SKM-1 treated with dmso at 0.1 percent for 144 hours (cell line): ENCODE data around the gene COQ8B.
"Not testable (repeated sequence)": the region's sequence is repeated elsewhere in the genome, so short reads cannot be mapped to it uniquely, and the experiment has no call there.

Source experiments
- DNase-seq: peaks from one replicate; lab custom pipeline; 2025; ENCODE audit not compliant: unreplicated experiment; lab: John Stamatoyannopoulos, UW

The COQ8B gene

DNA sequence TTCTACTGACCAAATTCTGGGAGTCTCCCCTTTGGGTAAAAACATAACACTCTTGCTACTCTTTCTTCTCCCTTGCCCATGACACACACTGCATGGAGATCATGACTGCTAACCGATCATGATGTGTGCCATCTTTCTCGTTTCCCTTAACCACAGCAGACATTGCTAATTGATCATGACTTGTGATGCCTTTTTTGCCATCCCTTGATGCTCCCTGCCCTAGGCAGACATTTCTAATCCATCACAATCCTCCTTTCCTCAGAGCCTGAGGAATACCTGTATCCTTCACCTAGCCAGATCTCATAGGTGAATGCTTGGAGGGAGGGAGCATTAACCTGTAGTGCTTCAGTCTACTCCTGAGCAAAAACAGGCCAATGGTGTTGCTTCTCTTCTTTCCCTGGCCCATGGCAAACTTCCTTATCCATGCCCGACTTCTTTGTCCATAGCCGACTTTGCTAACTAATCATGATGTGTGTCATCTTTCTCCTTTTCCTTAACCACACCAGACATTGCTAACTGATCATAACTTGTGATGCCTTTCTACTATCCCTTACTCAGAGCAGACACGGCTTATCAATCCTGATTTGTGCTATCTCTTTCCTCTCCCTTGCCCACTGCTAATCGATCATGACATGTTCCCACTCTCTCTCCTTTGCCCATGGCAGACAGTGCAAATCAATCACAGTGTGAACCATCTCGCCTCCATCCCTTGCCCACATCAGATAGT, 44.0 kb downstream of the COQ8B start:
- no peak for DNase-seq

DNA sequence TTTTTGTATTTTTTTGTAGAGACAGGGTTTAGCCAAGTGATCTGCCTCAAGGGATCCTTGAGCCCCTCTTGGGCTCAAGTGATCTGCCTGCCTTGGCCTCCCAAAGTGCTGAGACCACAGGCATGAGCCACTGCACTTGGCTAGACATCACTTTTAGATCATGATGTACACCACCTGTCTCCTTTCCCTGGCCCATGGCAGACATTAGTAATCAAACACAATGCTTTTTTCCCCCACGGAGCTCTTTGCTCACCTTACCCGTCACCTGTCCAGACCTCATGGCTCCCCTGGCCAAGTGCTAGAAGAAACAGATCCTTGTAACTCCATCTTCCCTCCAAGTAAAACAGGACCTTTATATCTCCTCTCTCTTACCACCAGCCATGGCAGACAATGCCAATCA, 44.6 kb downstream of the COQ8B start:
- no peak for DNase-seq

DNA sequence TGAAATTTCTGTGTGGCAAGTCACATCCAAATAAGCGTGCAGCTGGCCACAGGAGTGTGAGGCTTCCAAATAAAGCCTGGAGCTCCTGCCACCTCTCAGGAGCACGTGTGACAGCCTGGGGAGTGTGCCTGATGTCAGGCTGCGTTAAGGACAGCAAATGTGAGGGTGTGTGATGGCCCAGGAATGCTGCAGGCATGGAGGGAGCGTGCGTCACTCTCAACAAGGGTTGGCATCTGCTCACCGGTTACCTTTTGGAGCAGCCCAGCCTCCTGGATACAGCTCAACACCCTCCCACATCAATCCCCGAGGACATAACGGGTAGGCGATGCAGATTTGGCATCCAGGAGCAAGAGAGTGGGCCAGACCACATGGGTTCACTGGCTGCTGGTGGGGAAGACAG, 45.3 kb downstream of the COQ8B start:
- DNase-seq, result no peak

DNA sequence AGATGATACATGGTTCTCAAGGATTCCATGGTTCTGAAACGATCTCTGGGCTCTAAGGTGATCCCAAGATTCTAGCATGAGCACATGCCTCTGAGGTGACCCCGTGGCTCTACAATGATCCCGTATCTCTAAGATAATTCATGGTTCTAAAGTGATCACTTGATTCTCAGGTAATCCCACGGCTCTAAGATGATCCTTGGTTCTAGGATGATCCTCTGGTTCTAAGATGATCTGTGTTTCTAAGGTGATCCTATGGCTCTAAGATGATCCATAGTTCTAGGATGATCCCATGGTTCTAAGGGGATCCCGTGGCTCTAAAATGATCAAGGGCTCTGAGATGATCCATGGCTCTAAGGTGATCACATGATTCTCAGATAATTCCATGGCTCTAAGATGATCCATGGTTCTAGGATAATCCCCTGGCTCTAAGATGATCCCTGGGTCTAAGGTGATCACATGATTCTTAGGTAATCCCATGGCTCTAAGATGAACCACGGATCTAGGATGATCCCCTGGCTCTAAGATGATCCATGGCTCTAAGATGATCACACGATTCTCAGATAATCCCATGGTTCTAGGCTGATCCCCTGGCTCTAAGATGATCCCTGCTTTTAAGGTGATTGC, 47.6 kb downstream of the COQ8B start:
- DNase-seq, result no peak

DNA sequence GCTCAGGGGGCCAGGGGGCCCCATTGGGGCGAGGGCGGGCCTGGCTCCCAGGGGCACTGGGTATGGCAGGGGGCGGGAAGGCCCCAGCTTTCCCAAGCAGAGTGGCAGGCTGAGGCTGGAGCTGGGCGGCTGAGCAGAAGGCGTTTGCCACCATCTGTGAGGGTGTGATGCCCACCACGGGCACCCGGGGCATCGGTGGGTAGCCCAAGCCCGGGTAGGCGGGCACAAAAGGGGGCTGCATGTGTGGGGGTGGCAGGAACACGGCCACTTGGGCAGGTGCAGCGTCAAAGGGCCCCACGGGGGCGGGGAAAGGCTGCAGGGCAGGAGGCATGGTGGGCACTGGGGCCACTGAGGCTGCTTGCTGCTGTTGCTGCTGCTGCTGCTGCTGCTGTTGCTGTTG, 49.1 kb downstream of the COQ8B start:
- DNase-seq, result no peak

DNA sequence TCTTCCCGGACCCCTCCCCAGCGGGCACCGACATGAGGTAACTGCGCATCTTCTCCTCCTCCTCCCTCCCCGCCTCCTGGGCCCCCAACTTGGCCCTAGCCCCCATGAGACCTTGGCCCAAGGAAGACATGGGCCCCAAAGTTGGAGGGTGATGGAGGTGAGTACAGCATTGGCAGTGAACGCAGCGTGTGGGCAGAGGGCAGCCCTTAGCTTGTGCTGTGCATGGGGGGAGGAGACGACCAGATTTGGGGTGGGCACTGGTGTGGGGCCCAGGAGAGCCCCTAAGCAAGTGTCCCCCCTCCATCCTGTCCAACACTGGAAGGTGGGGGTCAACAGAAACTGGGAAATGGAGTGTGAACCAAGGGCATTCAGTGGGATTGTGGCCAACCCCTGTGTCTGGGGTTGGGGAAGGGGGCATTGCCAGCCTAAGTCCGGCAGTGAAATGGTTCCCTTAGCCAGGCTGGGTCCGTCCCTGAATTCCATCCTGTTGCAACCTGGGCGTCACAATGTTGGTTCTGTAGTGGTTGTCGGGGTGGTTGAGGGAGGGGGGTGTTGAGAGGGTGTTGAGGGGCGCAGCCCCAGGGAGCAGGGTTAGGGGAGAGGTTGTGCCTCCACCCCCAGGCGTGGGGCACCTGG, 49.8 kb downstream of the COQ8B start:
- no peak for DNase-seq

DNA sequence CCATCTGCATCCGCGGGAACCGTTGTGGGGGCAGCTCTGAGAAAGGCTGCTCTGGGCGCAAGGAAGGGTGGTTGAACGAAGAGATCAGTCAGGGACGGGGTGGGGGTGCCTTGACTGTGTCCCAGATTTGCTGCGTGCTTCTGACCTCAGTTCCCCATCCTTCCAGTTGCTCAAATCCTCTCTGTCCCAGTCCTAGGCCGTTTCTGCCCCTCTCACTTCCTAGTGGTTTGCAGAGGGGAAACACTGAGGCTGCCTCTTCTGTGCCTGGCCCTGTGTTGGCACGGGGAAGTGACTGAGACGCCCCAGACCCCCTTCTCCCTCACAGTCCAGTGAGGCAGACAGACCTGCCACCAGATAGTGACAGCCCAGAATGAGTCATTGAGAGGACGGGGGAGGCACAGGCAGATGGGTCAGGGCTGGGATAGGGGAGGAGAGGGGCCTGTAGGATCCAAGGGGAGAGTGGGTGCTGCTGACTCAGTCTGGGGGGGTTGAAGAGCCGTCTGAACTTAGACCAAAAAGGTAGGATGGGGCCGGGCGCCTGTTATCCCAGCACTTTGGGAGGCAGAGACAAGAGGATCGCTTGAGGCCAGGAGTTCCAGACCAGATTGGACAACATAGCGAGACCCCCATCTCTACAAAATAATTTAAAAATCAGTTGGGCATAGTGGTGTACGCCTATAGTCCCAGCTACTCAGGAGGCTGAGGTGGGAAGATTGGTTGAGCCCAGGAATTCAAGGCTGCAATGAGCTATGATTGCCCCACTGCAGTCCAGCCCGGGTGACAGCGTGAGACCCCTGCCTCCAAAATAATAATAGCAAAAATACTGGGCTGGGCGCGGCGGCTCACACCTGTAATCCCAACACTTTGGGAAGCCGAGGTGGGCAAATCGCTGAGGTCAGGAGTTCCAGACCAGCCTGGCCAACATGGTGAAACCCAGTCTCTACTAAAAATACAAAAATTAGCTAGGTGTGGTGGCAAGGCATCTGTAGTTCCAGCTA, 52.7 kb downstream of the COQ8B start:
- DNase-seq, result no peak

DNA sequence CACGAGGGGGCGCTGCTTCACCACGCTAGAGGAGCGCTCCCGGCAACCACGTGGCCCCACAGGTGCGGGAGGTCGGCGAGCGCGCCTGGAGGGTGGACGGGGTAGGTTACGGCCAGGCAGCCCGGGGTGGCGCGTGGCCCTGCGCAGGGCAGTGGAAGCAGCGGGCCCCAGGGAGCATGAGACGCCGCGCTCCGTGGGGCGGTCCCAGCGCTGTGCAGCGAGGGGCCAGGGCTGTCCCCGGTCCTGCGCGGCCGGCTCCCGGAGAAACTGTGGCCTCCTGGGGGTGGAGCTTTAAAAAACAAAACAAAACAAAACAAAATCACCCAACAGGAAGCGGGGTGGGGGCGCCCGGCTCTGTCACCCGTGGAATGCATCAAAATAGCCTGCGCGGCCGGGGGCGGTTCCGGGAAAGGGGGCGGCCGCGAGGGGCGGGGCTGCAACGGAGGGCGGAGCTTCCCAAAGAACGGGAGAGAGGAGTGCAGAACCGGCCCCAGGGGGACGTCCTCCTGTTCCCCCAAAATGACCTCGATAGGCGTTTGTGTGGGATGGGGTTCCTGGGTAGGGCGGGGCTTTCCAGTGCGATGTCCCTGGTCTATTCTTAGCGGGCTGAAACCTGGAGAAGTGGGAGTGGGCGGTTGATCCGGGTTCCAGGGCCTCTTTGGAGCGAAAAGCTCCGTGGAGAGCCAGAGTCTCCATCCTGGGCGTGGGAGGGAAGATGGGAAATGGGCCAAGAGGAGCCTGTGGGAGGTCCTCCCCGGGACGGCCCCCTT, 53.6 kb downstream of the COQ8B start:
- DNase-seq, result peak; percentile 76

DNA sequence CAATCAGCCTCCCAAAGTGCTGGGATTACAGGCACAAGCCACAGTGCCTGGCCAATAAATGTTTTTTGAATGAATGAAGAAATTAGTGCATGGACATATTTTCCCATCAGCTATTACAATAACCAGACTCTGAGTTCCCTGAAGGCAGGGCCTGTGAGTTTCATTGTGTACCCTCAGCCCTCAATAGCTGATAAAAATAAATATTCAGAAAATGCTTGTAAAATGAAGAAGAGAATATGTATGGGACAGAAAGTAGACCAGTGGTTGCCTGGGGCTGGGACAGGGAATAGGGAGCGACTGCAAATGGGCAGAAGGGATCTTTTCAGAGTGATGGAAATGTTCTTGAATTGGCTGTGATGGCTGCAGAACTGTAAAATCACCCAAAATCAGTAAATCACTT, 55.1 kb downstream of the COQ8B start:
- no peak for DNase-seq

DNA sequence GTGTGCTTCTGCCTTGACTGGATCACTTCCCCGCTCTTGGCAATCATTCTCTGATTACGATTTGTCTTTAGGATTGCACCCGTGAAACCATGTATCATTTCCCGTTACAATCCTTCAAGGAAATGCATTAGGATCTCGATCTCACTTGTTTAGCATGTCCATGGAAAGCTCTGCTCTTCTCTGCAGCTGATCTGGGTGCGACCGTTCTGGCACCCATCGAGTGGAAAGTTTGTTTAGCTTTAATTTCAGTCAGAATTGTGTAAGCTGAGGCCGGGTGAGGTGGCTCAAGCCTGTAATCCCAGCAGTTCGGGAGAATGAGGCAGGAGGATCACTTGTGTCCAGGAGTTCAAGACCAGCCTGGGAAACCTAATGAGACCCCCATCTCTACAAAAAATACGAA, 57.1 kb downstream of the COQ8B start:
- DNase-seq, result no peak

DNA sequence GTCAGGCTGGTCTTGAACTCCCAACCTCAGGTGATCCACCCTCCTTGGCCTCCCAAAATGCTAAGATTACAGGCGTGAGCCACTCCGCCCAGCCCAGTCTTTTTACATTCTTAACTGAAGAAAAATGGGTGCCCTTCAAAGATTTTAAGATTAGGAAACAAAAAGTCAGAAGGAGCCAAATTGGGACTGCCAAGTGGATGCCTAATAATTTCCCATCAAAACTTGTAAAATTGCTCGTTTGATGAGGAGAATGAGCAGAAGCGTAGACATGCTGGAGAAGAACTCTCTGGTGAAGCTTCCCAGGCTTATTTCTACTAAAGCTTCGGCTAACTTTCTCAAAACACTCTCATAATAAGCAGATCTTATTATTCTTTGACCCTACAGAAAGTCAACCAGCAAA, 57.6 kb downstream of the COQ8B start:
- no peak for DNase-seq

DNA sequence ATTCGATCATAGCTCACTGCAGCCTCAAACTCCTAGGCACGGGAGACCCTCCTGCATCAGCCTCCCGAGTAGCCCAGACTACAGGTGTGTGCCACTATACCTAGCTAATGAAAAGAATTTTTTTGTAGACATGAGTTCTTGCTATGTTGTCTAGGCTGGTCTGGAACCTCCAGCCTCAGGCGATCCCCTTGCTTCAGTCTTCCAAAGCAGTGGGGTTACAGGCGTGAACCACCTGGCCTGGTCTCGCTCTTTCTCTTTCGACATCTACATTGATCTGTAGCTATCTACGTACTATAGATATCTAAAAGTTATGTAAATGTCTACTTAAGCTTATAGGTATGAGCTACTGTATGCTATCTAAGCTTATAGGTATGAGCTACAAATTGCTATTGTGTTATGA, 58.7 kb downstream of the COQ8B start:
- no peak for DNase-seq

DNA sequence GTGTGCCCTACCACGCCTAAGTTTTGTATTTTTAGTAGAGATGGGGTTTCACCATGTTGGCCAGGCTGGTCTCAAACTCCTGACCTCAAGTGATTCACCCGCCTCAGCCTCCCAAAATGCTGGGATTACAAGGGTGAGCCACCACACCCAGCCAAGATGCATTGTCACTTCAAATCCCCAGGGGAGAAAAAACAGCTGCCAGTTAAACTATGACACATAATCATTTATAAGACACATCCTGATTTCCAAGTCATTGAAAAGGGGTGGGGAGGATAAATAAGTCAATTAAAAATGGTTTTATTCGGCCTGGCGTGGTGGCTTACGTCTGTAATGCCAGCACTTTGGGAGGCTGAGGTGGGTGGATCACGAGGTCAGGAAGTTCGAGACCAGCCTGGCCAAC, 61.0 kb downstream of the COQ8B start:
- DNase-seq, result not testable (repeated sequence)

DNA sequence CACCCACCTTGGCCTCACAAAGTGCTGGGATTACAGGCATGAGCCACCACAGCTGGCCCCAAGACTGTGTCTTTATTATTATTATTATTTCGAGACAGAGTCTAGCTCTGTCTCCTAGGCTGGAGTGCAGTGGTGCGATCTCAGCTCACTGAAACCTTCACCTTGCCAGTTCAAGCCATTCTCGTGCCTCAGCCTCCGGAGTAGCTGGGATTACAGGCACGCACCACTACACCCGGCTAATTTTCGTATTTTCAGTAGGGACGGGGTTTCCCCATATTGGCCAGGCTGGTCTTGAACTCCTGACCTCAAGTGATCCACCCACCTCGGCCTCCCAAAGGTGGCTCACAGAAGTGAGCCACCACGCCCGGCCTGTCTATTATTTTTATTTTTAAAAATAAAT, 64.4 kb downstream of the COQ8B start:
- DNase-seq, result not testable (repeated sequence)

DNA sequence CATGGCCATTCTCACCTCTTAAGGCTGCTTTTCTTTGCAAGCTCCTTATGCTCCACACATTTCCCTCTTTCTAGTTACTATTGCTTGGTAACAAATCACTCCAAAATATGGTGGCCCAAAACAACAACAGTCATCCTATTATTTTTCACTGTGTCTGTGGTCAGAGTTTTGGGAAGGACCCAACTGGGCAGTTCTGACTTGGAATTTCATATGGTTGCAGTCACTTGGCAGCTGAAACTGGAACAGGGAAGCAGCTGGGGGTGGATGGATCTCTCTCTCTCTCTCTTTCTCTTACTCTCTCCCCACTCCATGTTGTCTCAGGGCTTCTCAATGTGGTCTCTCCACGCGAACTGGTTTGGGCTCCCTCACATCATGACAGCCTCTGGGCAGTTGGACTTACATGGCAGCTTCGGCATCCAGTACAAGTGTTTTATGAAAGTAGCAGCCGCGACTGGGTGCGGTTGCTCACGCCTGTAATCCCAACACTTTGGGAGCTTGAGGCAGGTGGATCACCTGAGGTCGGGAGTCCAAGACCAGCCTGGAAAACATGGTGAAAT, 65.9 kb downstream of the COQ8B start:
- DNase-seq, result no peak

DNA sequence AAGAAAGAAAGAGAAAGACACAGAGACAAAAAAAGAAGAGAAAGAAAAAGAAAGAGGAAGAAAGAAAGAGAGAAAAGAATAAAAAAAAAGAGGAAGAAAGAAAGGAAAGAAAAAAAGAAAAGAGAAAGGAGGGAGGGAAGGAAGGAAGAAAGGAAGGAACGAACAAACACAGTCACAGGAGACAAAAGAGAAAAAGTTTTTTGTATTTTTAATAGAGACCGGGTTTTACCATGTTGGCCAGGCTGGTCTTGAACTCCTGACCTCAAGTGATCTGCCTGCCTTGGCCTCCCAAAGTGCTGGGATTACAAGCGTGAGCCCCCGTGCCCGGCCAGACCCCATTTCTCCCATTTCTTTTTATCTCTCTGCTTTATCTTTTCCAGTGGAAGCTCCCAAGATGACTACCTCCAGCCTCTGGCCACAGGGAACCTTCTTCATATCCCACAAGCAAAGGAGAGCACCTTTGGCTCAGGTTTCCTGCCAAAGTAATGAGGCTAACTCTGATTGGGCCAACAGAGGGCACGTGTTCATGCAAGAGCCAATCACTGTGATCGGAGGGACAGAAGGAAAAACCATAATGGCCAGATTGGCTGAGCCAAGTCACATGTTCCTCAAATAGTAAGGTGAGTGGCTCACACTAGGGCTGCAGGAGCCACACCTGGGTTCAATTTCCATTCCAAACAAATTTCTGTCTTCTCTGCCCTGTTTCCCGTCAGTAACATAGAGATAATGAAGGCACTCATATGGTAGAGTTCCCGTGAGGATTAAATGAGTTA, 66.6 kb downstream of the COQ8B start:
- not testable (repeated sequence) for DNase-seq

DNA sequence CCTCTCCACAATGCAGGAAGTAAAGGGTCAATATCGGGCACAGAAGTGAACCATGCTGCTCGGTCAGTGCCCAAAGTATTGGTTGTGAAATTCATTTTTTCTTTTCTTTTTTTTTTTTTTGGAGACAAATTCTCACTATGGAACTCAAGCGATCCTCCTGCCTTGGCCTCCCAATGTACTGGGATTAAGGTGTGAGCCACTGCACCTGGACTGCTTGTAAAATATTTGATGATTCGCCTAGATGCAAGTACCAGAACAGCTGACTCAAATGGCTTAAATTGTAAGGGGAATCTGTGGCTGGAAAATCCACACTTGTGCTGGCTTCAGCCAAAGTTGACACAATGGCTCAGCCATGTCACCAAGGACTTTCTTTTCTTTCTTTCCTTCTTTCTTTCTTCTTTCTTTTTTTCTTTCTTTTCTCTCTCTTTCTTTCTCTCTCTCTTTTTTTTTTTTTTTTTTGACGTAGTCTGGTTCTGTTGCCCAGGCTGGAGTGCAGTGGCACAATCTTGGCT, 69.9 kb downstream of the COQ8B start:
- DNase-seq, result no peak

DNA sequence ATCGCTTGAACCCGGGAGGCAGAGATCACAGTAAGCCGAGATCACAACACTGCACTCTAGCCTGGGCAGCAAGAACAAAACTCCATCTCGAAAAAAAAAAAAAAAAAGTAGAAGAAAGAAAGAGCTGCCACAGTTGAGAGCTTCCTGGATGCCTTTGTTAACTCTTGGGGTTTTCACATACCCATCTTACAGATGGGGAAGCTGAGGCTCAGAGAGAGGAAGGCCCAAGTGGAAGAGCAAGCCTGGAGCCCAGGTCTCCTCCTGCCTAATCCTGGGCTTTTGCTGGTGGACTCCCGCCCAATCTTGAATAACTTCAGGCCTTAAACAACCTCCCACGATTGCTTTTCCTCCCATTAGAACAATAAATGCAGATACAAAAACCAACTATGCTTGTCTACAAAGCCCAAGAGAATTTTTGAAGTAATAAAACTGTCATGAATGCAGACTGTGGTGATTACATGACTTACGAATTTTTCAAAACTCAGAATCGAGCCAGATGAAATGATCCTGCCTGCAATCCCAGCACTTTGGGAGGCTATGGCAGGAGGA, 73.9 kb downstream of the COQ8B start:
- no peak for DNase-seq
